Bronchial epithelial cell (primary cell): Measurements from ENCODE around the gene LOXHD1. TPM values are rescaled to one million over a fixed set of nuclear protein-coding genes. Genes with fewer than 3 reads are reported as not detected.
A peak's percentile ranks its signal among the peaks of the same experiment; 100 is the strongest.

ENCODE experiments used
- DNase-seq: peaks from one replicate; pipeline ENCODE4 v3.0.0-alpha.2; 2010; ENCODE audit warnings: low read depth
- FAIRE-seq: peaks from 2 replicates; lab custom pipeline; 2011; peaks lifted over from hg19 to GRCh38; lab: Jason Lieb, UNC
- H3K27me3 ChIP-seq: 2 replicates; pipeline ENCODE4 v1.5.1; 2011; ENCODE audit warnings: low read length; ENCODE audit not compliant: control insufficient read depth, insufficient read depth
- H3K36me3 ChIP-seq: 2 replicates; pipeline ENCODE4 v1.5.1; 2011; ENCODE audit warnings: low read length; ENCODE audit not compliant: control insufficient read depth, insufficient read depth
- H3K4me3 ChIP-seq: 2 replicates; pipeline ENCODE4 v1.5.1; 2011; ENCODE audit warnings: mild to moderate bottlenecking, low read depth, low read length, control low read depth
- CTCF ChIP-seq: IDR thresholded peaks from 2 replicates; pipeline ENCODE4 v1.5.1; 2011; ENCODE audit warnings: mild to moderate bottlenecking, moderate library complexity, low read length, control low read depth, inconsistent platforms; ENCODE audit not compliant: insufficient read depth, severe bottlenecking
- total RNA-seq: library from RNA; depleted of rRNA; stranded (reverse); fragments of >200 nt; gene quantifications from 2 replicates; pipeline ENCODE4 v1.2.1, GENCODE V29; 2014

Gene LOXHD1
- total RNA-seq, 1 donor from 2014 or later: not detected

- Histone ChIP-seq H3K27me3 (peaks cover 3% of the 10 kb centered on the region), H3K36me3 (no peaks in the 10 kb centered on the region), H3K4me3 (no peak overlapping the region)
- DNase-seq: no peak
- TF ChIP-seq CTCF: no peak
- FAIRE-seq: no peak
These were observed 11.7 kb upstream of the LOXHD1 start for GRCh38 chr18:46668694-46669093.

- DNase-seq: no peak
- no peaks in the 10 kb centered on the region for H3K36me3 ChIP-seq
- H3K4me3 ChIP-seq: no peak overlapping the region
- TF ChIP-seq CTCF: no peak
- no peak for FAIRE-seq
- H3K27me3 ChIP-seq: peaks cover 3% of the 10 kb centered on the region
These were observed 11.1 kb upstream of the LOXHD1 start for GRCh38 chr18:46668135-46668534.

GRCh38 chr18:46663539-46663938 is 6.5 kb upstream of the LOXHD1 start:
- Histone ChIP-seq H3K4me3 (no peak overlapping the region), H3K36me3 (no peaks in the 10 kb centered on the region), H3K27me3 (peaks cover 3% of the 10 kb centered on the region)
- no peak for TF ChIP-seq CTCF
- FAIRE-seq (no peak), DNase-seq (peak; percentile 75)

DNA sequence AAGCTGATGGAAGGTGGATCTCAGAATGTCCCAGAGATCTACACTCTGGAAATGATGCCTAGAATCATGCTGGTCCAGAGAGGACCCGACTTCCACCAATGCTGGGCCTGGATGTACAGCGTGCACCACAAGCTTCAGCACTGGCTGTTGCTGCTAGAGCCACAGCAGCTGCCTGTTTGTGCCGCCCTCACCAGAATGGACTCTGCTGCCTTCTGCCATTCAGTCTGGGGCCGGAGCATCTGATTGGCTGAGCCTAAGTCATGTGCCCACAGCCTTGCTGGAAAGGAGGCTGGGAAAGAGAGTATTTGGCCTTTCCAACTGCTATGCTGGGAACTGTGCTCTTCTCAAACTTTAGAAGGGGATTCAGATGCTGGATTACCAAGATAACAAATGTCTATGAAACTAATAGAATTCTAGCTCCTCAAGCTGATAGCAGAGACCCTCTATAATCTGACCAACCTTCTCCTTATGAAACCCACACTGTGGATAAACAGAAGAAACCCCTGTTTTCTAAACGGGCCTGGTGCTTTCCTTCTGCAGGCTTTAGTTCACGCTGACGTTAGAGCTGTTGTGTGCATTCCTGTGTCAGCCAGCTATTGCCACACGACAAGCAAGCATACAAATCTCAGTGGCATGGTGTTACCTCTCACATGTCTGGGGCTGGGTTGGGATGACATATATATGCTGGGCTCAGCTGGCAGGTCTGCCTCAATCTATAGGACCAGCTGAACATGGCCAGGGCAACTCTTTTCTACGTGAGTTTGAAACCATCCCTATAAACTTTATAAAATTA is 4.1 kb upstream of the LOXHD1 start:
- Histone ChIP-seq H3K27me3 (no peaks in the 10 kb centered on the region), H3K4me3 (no peak overlapping the region), H3K36me3 (no peaks in the 10 kb centered on the region)
- FAIRE-seq (no peak), DNase-seq (no peak)
- no peak for TF ChIP-seq CTCF

DNA sequence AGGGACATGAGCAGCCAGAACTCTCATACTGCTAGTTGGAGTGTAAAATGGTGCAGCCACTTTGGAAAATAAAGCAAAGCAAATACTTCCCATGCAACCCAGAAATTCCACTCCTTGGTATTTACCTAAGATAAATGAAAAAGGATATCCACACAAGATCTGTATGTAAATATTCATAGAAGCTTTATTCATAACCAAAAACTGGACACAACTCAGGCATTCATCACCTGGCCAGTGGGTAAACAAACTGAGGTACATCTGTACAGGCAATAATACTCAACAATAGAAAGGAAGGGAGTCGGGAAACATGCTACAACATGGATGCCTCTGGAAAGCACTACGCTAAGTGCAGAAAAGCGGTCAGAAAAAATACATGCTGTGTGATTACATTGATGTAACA is 2.5 kb upstream of the LOXHD1 start:
- DNase-seq: no peak
- no peak for TF ChIP-seq CTCF
- FAIRE-seq: no peak
- Histone ChIP-seq H3K4me3 (no peak overlapping the region), H3K36me3 (no peaks in the 10 kb centered on the region), H3K27me3 (no peaks in the 10 kb centered on the region)
